GM21723 (cell line): ENCODE measurements around the gene LSM14B.
"Not testable (repeated sequence)": the region's sequence is repeated elsewhere in the genome, so short reads cannot be mapped to it uniquely, and the experiment has no call there.

Experiments
- ATAC-seq: cut with Tn5 transposase; IDR thresholded peaks from one replicate; pipeline ENCODE4 v1.9.1; 2021; ENCODE audit warnings: mild to moderate bottlenecking, moderate library complexity; ENCODE audit not compliant: unreplicated experiment

Gene LSM14B

DNA sequence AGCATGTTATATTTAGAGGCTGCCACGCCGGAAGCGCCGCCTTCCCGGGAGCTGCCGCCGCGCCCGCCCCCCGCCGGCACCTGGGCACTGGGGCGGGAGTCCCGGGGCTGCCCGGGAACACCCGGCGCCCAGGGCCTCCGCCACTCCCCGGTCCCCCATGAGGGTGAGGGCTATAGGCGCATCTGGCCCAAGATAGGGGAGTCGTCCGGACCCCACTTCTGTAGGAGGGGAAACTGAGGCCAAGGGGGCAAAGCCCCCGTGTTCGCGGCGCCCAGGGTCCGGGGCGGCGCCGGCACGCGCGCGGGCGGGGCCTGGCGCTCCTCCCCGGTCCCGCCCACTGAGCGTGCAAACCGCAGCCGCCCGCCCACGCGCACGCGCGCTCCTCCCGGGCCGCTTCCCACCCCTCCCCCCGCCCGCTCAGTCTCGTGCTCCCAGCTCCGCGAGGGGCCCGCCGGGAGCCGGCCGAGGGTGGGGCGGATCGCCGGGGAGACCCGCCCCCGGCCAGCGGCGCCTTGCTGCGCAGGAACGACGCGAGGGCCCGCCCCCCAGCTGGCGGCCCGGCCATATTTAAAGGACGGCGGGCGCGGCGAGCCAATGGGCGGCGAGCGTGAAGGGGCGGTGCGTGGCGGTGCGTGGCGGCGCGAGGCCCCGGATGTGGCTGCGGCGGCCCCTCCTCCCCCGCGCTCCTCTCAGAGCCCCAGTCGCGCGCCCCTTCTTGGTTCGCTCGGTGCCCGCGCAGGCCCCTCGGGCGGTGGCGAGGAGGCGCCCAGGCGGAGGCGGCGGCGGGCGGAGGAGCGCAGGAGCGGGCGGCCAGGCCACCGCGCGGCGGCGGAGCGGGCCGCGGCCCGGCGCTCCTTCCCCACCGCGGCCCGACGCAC is at the start of gene LSM14B:
TSS of gene LSM14B (plus strand) at position 700 of the 878 bp plus-strand sequence. CDS start 192 bp downstream, outside the sequence.
- peak; percentile 74 for ATAC-seq

DNA sequence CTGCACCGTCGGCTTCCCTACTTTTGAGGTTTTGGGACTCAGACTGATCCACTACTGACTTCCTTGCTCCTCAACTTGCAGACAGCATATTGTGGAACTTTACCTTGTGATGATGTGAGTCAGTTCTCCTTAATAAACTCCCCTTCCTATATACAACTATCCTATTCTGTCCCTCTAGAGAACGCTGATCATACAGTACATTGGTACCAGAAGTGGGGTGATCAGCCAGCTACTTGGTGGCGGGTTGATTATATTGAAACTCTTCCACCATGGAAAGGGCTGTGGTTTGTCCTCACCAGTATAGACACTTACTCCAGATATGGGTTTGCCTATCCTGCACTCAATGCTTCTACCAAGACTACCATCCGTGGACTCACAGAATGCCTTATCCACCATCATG is 49.0 kb upstream of the LSM14B start:
- ATAC-seq = no peak

DNA sequence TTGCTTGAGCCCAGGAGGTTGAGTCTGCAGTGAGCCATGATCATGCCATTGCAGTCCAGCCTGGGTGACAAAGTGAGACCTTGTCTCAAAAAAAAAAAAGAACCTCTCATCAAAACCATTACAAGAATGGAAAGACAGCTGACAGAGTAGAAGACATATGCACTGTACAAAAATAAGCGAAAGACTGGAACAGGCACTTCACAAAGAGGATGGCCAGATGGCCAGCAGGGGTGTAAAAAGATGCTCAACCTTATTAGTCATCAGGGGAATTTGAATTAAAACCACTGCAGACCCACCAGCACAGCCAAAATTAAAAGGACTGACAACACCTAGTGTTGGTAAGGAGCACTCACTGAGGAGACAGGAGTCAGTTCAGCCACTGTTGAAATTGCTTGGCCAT is 43.1 kb upstream of the LSM14B start:
- ATAC-seq = no peak

DNA sequence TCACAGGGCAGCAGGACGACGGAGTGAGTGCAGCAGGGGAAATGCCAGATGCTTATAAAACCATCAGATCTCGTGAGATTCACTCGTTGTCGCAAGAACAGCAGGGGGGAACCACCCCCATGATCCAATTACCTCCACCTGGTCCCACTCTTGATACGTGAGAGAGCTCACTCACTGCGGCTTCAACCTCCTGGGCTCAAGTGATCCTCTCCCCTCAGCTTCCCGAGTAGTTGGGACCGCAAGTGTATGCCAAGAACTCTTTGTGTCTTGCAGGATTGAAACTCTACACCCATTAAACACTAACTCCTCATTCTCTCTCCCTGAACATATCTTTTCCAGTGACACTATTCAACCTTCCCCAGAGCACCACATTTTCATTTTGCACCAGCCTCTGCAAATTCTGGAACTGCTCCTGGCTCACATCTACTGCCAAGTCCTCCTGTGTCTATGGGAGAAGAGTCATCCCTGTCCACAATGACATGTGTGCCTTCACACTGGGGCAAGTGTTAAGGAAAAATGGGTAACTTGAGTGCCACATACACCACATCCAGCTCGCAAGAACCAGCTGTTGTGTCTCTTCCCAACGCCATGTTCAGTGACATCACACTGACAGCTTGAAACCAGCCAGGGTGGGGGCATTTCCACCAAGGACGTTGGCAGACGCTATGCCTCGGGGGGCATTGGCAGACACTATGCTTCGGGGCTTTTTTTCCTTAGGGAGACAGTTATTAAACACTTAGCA is 41.9 kb upstream of the LSM14B start:
- no peak for ATAC-seq

DNA sequence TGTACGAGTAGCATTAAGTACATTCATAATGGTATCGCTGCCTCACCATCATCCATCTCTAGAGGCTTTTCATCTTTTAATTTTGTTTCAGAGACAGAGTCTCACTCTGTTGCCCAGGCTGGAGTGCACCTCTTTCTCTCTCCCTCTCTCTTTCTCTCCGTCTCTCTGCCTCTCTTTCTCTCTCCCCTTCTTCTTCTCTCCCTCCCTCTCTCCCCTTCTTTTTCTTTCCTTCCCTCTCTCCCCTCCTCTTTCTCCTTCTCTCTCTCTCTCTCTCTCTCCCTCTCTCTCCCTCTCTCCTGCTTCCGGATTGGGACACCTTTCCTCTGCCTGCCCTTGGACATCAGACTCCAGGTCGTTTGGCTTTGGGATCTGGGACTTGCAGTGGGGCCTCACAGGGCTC is 39.0 kb upstream of the LSM14B start:
- no peak for ATAC-seq

DNA sequence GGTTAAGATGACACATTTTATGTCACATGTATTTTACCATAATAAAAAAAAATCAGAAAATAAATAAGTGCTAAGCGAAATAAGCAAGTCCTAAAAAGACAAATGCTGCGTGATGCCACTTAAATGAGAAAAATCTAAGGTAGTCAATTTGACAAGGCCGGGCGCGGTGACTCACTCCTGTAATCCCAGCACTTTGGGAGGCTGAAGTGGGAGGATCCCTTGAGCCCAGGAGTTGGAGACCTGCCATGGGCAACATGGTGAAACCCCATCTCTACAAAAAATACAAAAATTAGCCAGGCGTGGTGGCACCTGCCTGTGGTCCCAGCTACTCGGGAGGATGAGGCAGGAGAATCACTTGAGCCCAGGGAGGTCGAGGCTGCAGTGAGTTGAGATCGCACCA is 38.1 kb upstream of the LSM14B start:
- not testable (repeated sequence) for ATAC-seq

DNA sequence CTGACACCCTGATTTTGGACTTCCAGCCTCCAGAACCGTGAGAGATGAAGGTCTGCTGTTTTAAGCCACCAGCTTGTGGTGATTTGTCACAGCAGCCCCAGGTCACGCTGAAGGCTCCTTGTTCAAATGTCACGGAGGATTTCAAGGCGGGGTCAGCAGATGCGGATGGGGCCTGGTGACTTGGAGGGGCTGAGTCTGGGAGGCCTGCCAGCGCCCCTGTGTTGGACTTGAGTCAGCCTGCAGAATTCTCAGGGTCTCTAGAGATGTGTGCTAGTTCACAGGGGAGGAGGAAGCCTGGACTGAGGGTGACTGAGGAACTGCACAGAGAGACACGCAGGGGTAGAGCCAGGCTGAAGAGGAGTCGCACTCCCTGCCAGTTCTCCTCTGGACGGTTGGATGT is 37.1 kb upstream of the LSM14B start:
- no peak for ATAC-seq

DNA sequence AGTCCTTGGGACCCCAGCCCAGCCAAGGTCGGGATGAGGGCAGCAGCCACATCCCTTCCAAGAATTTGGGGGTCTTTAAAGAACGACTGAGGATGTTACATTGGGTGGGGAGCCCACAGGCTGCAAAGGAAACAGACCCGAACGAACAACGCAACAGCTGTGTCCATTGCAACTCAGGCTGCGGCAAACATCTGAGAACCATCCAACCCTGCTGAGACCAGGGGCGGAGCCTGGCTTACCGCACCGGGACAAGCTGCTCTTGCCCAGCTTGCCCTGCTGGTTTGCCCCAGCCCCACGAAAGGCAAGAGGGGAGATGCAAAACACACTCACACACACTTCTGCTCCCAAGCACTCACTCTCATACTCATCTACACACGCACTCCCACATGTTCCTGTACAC is 35.0 kb upstream of the LSM14B start:
- ATAC-seq = no peak

DNA sequence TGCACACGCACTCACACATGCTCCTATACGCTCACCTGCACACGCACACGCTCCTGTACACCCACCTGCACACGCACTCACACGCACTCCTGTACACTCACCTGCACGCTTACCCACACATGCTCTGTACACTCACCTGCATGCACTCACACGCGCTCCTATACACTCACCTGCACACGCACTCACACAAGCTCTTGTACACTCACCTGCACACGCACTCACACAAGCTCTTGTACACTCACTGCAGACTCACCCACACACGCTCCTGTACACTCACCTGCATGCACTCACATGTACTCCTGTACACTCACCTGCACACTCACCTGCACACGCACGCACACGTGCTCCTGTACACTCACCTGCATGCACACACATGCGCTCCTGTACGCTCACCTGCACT is 34.6 kb upstream of the LSM14B start:
- ATAC-seq = no peak

DNA sequence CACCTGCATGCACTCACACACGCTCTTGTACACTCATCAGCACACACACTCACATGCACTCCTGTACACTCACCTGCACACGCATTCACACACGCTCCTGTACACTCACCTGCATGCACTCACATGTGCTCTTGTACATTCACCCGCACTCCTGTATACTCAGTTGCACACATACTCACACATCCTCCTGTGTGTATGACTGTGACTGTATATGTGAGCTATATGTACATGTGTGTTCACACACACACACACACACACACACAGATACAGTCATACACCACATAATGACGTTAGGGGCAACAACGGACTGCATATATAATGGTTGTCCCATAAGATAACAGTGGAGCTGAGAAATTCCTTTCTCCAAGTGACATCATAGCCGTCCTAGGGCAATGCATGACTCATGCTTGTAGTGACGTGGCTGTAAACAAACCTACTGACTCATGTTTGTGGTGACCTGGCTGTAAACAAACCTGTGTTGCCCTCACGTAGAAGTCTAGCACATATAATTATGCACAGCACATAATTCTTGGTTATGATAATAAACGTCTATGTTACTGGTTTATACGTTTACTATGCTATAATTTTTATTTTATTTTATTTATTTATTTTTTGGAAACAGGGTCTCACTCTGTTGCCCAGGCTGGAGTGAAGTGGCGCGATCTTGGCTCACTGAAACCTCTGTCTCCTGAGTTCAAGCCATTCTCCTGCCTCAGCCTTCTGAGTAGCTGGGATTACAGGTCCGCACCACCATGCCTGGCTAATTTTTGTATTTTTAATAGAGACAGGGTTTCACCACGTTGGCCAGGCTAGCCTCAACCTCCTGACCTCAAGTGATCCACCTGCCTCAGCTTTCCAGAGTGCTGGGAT is 33.8 kb upstream of the LSM14B start:
- no peak for ATAC-seq

DNA sequence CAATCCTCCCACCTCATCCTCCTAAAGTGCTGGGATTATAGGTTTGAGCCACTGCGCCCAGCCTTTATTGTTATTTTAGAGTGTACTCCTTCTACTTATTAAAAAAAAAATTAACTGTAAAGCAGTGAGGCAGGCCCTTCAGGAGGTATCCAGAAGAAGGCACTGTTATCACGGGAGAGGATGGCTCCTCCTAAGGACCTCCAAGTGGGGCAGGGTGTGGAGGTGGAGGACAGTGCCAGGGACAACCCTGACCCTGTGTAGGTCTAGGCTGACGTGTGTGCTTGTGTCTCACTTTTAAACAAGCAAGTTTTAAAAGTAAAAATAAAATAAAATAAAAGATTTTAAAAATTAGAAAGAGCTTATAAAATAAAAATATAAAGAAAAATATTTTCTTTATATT is 32.9 kb upstream of the LSM14B start:
- no peak for ATAC-seq

DNA sequence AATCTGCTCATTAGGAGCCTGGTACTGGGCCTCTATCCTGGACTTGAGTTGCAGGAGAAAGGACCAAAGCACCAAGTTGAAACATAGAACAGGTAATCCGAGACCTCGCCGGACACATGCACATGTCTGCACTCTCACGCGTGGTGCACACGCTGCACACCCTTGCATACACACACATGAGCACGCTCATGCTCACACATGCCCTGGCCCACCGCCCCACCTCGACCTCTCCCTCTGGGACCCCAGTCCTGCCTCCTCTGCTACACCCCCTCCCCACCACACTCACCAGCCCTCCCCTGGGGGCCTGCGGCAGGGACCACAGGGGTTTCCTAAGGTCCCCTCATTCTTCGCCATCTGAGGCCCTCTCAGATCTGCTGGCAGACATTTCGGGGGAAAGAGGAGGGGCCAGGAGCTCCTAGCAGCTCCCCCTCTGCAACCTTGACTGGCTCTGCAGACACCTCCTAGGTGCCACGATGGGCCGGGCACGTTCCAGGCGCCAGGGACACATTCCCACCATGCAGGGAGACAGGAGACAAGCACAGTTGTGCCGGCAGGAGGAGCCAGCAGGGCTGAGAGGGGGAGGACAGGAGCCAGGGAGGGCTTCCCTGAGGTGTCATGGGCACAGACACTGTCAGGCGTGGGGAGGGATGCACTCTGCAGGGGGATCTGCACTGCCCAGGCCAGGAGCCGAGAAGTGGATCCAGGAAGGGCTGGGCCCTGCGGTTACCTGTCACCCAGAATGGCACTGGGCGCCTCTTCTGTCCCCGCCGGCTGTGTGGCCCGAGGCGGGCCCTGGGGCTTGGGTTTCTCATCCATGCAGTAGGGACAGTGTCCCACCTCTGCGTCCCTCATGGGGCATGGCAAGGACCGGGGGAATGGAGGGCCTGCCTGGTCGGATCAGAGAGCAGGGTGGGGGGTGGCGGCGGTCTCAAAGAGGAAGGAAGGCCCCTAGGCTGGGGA is 25.6 kb upstream of the LSM14B start:
- no peak for ATAC-seq

DNA sequence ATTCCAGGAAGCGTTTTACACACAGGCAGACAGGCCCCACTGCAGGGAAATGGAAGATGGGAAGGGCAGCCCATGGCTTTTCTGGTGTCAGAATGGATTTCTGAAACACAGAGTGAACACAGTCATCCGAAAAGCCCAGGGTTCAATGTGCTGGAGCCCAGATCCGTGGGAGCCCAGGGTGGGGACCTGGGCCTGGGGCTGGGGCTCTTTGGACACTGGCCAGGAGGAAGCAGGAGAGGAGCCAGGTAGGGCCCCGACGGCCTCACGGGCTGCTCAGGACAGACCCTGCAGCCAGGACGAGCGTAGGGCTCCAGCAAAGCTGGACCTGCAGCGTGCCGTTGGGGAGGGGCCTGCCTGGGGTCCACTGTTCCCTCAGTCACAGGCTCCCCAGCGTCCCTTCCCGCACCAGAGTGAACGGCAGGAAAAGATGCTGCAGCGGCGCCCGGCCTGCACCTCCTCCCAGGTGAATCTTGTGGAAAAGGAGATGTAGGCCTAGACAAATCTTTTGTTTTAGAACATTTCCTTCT is 24.3 kb upstream of the LSM14B start:
- ATAC-seq = no peak

DNA sequence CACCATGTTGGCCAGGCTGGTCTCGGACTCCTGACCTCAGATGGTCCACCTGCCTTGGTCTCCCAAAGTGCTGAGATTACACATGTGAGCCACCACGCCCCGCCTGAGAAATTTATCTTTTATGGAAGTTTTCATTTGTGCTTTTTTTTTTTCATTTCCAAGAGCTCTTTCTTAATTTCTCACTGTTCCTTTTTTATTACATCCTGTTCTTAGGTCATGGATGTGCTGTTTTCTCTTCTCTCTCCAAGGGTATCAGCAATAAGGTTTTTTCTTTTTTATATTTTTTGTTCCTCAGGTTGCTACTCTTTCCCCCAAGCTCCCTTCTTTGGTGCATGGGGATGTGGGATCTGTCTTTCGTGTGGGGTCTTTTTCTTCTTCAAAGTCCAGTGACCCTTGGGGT is 21.2 kb upstream of the LSM14B start:
- no peak for ATAC-seq

DNA sequence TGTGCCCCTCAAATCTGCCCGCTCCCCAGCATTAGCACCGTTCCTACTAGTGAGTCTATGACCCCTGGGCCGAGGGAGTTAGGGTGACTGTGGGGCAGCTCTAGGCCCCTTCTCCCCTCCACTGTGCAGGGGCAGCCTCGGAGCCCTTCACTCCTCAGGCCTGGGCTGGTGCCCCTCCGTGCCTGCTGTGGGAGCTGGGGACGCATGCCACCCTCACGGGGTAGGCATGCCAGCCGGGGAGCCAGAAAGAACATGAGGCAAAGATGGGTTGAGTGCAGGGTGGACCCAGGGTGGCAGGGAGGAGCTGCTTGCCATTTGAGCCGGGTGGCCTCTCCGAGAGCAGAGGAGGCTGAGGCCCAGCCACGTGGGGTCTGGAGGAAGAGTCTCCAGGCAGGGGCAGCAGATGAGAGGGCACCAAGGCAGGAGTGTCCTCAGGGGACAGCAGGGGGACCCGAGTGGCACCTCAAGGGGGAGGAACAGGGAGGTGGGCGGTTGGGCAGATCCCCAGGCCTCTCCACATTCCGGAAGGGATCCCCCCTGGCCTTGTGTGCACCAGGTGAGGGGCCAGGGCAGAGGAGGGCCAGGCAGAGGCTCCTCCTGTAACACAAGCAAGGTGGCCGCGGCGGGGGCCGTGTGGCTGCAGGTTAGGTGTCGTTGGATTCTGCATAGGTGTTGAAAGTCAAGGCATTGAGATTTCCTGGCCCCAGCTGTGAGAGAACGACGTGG is 18.6 kb upstream of the LSM14B start:
- no peak for ATAC-seq

DNA sequence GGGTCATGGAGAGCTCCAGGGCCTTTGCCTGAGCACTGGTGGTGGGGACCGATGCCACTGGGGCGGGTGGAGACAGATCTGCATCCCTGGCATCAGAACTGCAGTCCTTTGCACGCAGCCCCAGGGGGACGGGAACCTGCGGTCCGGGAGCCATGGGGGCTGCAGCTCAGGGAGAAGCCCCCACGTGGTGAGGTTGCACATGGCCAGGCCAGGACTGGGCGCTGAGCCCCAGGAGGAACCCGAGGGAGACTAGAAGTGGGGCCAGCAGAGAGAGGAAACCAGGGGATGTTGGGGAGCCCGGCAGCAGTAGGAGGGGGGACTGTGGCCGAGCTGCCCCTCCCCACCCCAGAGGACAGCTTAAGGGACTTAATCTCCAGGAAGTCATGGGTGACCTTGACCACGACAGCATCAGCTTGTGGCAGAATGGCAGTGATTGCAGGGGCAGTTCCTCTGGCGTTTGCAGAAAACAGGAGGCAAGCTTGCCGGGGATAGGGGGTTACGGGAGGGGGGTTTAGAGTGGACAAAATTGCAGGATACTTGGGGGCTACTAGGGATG is 18.0 kb upstream of the LSM14B start:
- no peak for ATAC-seq

DNA sequence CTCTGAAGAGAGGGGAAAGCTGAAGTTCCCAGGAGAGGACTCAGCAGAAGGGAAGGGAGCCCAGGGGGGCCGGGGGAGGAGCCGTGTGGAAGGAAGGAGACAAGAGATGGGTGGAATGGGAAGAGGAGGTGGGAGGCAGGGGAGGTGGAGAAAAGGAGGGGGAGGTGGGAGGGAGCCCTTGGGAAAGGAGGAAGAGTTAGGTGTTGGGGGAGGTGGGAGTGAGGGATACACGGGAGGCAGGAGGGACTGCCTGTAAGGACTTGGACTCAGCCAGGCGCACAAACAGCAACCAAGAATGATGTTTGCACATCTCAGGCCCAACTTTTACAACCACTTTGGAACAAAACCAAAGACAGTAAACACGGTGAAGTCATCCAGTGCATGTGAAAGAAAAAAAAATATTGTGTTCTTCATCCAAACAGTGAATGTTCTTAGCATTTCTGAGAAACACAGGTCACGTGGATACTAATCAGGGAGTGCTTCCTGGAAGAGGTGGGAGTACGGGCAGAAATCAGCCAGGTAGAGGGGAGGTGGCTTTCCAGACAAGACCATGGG is 17.4 kb upstream of the LSM14B start:
- ATAC-seq = no peak

DNA sequence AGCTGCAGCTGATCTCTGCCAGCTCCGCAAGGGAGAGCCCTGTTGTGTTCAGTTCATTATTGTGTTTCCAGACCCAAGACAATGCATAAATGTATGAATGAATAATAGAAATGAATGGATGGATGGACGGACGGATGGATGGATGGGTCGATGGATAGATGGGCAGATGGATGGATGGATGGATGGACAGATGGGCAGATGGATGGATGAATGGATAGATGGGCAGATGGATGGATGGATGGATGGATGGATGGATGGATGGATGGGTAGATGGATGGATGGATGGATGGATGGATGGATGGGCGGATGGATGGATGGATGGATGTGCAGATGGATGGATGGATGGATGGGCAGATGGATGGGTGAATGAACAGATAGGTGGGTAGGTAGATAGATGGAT is 16.7 kb upstream of the LSM14B start:
- no peak for ATAC-seq

DNA sequence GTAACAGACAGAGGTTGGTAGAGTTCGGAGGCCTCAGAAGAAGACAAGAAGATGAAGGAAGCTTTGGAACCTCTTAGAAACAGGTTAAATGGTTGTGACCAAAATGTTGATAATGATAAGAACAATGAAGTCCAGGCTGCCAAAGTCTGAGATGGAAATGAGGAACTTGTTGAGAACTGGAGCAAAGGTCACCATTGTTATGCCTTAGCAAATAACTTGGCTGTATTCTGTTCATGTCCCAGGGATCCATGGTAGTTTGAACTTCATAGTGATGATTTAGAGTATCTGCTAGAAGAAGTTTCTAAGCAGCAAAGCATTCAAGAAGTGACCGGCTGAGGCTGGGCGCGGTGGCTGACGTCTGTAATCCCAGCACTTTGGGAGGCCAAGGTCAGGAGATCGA is 11.1 kb upstream of the LSM14B start:
- no peak for ATAC-seq
